ENCODE data around the gene CADPS2.

Gene CADPS2

GRCh38 chr7:122438492-122438891 lies 447.8 kb downstream of the CADPS2 start:
- TF ChIP-seq ZNF70 (CRISPR knock-in tag; IDR thresholded peaks at IDR 0.05) (no peak), SNAI2 (CRISPR knock-in tag; IDR thresholded peaks at IDR 0.05) (no peak)

GRCh38 chr7:122438006-122438405 lies 448.3 kb downstream of the CADPS2 start:
- no peak for TF ChIP-seq TSHZ2 (CRISPR knock-in tag; IDR thresholded peaks at IDR 0.05)
- no peak for TF ChIP-seq ZFP3 (CRISPR knock-in tag; IDR thresholded peaks at IDR 0.05)
- TF ChIP-seq POU6F1 (CRISPR knock-in tag; IDR thresholded peaks at IDR 0.05; ENCODE audit: borderline replicate concordance, low read depth): no peak
- no peak for TF ChIP-seq TOX (CRISPR knock-in tag; IDR thresholded peaks at IDR 0.05; ENCODE audit: borderline replicate concordance)
- no peak for TF ChIP-seq ZC3H10 (CRISPR knock-in tag; IDR thresholded peaks at IDR 0.05)
- TF ChIP-seq RARB (CRISPR knock-in tag; IDR thresholded peaks at IDR 0.05): no peak
- TF ChIP-seq PPARA (CRISPR knock-in tag; IDR thresholded peaks at IDR 0.05; ENCODE audit: borderline replicate concordance): no peak
- no peak for ATAC-seq

More at GRCh38 chr7:122438492-122438891, 447.8 kb downstream of the CADPS2 start:
- ATAC-seq: no peak

GRCh38 chr7:122433765-122434164 lies 452.5 kb downstream of the CADPS2 start:
- no peak for ATAC-seq
- TF ChIP-seq ESRRG (CRISPR knock-in tag; IDR thresholded peaks at IDR 0.05): no peak
- TF ChIP-seq GLIS3 (CRISPR knock-in tag; IDR thresholded peaks at IDR 0.05): no peak
- TF ChIP-seq ARNTL (CRISPR knock-in tag; IDR thresholded peaks at IDR 0.05; ENCODE audit: borderline replicate concordance, low read depth): no peak
- no peak for TF ChIP-seq PATZ1 (CRISPR knock-in tag; IDR thresholded peaks at IDR 0.05; ENCODE audit: borderline replicate concordance)
- no peak for TF ChIP-seq TSHZ2 (CRISPR knock-in tag; IDR thresholded peaks at IDR 0.05)
- TF ChIP-seq CSDC2 (CRISPR knock-in tag; IDR thresholded peaks at IDR 0.05): no peak
- TF ChIP-seq BACH2 (CRISPR knock-in tag; IDR thresholded peaks at IDR 0.05; ENCODE audit: borderline replicate concordance): no peak
- TF ChIP-seq PPARA (CRISPR knock-in tag; IDR thresholded peaks at IDR 0.05; ENCODE audit: borderline replicate concordance): no peak
- no peak for TF ChIP-seq SNAI2 (CRISPR knock-in tag; IDR thresholded peaks at IDR 0.05)
- no peak for TF ChIP-seq ZC3H10 (CRISPR knock-in tag; IDR thresholded peaks at IDR 0.05)
- TF ChIP-seq TCF4 (CRISPR knock-in tag; IDR thresholded peaks at IDR 0.05; ENCODE audit: borderline replicate concordance): no peak
- TF ChIP-seq OSR1 (CRISPR knock-in tag; IDR thresholded peaks at IDR 0.05): no peak
- no peak for TF ChIP-seq ZFP3 (CRISPR knock-in tag; IDR thresholded peaks at IDR 0.05)
- TF ChIP-seq CSRNP3 (CRISPR knock-in tag; IDR thresholded peaks at IDR 0.05): no peak
- no peak for TF ChIP-seq POU6F1 (CRISPR knock-in tag; IDR thresholded peaks at IDR 0.05; ENCODE audit: borderline replicate concordance, low read depth)
- TF ChIP-seq RARB (CRISPR knock-in tag; IDR thresholded peaks at IDR 0.05): no peak
- TF ChIP-seq CREB5 (CRISPR knock-in tag; IDR thresholded peaks at IDR 0.05; ENCODE audit: low read depth): no peak
- TF ChIP-seq ZNF70 (CRISPR knock-in tag; IDR thresholded peaks at IDR 0.05): no peak

All from SK-N-SH treated with all-trans-retinoic acid at 6 μM for 48 hours (cell line).